GM21381 (cell line): ENCODE data around the gene HDAC11.

Source experiments
- ATAC-seq: cut with Tn5 transposase; IDR thresholded peaks from one replicate; pipeline ENCODE4 v1.9.1; 2021; ENCODE audit warnings: mild to moderate bottlenecking, moderate library complexity; ENCODE audit not compliant: unreplicated experiment

HDAC11 gene

DNA sequence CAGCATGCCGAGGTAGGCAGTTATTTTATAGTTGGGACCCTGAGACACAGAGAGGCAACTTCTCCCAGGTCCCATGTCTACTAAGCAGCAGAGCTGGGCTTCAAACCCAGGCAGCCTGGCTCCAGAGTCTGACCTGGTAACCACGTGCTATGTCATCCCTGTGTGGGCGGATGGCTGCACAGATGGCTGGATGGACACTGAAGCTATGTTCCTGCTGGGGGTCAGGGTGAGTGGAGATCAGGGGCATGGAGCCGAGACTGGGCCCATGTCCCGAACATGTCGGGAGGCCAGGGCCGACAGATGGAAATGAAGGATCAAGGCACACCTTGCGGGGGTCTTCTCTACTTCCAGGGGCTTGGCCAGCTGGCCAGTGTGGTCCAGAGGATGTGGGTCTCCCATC is 59.6 kb downstream of the HDAC11 start:
- no peak for ATAC-seq

DNA sequence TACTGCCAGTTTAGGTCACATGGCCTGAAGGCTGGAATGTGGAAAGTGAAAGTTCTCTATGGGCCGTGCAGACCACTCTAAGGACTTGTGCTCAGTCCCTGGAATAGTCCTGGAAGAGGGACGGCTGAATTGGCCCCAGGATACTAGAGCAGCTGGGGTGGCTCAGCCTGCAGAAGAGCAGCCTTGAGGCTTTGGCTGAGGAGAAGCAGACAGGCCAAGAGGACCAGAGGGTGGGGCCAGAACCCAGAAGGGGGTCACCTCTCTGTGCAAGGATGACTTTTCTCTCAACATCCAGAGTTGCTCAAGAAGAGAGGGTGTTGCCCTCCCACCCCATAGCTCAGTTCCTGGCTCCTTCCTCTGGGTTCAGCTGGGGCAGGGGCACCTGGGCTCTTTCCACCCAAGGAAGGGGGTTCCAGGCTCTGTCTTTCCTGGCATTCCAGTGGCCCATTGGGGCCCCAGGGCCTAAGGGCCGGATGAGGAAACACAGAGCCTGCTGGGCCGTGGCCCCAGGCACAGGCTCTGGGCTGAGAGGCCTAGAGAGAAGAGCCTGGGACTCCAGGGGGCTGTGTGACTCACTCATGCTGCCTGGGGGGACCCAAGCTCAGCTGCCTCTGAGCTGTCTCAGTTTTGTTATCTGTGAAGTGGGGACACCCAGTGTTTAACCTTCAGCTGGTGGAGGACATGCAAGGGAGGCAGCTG is 60.3 kb downstream of the HDAC11 start:
- ATAC-seq = no peak

DNA sequence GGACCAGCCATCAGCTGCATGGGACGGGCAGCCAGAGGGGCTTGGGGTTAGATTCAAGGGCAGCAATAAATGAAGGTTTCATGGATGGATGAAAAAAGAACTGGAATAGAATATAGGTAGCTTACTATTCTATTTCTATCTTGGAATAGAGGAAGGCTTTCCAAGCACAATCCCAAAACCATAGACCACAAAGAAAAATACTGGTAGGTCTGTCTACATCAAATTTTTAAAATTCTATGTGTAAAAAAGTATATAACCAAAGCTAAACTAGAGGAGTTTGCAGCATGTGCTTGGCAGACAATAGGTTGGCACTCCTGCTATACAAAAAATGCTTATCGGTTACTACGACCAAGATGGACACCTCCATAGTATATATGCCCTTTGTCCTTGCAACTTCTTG is 61.6 kb downstream of the HDAC11 start:
- ATAC-seq = no peak

DNA sequence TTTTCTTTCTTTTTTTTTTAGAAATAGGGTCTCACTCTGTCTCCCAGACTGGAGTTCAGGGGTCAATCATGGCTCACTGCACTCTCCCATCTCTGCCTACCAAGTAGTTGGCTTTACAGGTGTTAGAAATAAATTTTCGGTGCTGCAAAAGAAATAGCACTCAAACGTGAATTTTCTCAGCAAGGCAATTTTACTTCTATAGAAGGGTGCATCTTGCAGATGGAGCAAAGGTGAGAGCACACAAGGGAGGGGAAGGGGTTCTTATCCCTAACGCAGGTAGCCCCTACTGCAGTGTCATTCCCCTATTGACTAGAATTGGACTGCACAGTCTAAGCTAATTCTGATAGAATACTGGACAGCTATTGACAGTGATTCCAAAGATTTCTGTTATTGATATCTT is 62.0 kb downstream of the HDAC11 start:
- no peak for ATAC-seq

DNA sequence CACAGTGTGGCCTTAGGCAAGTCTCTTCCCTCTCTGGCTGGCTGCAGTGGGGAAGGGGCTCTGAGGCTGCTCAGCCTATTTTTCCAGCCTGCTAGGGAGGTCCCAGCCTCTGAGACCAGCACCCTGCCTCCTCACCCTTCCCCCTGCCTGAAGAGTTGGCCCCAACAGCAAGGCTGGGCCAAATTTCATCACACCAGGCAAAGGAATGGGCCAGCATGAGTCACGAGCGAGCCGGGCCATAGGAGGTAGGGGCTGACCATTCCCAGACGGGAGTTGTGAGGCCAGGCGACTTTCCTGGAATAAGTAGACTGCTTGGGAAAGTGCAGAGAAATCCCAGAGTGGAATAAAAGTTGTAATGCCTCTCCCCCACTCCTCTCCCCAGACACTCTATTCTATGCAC is 63.1 kb downstream of the HDAC11 start:
- no peak for ATAC-seq

DNA sequence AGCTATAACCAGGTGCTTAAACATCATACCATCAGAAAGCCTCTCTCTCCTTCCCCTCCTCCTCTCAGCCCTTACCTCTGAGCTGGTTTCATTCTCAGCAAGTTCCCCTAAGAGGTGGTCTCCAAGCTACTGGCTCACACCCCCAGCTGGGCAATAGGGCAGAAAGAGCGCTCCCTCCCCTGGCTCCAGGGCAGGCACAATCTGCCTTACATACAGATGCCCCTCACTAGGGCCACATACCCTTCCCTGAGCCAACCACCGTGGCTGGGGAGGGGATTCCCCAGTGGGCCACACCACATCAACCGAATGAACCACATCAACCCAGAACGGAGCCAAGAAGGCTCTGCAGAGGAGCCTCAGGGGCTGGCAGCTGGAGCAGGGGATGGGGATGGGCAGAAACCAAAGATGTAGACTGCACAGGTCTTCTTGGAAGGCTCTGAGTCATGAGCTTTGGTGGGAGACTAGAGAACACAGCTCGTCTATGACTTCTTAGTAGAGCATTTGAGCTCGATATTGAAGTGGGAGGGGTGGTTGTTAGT is 64.3 kb downstream of the HDAC11 start:
- ATAC-seq = no peak

DNA sequence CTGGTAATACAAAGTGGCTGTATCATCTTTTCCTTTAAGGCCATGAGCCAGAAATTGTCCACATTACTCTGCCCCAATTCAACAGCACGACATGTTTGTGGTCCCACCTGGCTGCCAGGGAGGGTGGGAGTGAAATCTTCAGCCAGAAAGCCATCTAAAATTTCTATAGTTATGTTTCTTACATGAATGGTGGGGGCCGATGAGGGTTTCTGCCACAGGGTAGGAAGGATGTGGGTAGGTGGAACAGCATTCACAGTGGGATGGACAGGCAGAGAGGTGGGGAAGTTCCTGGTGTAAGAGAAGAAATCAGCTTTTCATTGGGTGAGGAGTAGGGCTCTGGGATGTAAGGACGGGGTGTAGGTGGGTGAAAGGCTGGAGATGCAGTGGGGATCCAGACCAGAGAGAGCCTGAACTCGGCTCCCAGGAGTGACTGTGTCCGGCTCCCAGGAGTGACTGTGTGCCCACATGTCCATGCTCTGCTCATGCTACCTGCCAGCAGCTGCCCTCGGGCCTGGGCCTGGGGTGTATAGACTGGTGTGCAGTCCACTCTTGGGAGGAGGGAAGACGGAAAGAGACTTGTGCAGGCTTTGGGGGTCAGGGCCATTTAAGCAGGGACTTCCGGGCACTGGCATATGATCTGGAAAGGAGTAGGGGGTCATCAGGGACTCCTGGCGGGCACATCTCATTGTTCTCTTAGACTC is 65.0 kb downstream of the HDAC11 start:
- no peak for ATAC-seq

DNA sequence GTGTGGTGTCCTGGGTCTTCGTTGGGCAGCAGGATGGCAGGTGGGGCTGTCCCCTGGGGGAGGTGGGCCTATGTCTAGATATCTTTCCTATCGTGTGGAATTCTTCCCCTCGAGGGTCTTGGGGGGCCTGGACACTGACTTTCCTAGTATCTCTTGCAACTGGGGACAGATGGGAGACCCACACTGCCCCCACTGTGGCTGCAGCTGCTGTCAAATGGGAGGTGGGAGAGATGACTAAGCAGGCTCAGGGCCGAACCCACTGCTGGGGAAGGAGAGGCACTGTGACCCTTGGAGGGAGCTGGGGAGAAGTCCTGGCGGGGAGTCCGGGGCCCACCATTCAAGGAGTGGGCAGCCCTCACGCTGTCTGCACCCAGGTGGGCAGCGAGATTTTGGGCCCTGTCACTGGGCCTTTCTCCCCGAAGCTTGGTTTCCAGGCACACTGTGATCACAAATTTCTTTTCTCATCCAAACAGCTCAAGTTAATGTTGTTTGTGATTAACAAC is 65.9 kb downstream of the HDAC11 start:
- ATAC-seq = no peak

DNA sequence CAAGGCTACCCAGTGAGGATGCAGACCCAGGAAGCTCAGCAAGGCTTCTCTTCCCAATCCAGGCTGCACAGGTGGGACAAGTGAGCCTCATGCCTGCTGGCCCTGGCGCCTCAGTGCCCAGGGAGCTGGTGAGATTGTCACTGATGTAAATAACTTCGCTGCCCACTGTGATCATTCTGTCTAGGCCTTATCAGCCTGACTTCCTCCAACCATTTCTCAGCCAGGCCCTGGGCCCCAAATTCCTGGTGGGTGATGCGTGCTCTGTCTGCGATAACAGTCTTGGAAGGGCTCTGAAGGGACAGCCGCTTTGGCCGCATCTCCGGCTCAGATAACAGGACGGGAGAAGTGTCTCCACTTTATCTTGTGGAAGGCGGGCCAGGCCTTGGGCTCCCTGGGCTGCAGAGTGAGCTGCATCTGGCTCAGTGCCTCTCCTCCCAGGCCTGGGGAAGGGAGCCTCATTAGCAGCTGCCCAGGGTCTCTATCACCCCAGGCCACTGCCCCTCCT is 66.6 kb downstream of the HDAC11 start:
- no peak for ATAC-seq

DNA sequence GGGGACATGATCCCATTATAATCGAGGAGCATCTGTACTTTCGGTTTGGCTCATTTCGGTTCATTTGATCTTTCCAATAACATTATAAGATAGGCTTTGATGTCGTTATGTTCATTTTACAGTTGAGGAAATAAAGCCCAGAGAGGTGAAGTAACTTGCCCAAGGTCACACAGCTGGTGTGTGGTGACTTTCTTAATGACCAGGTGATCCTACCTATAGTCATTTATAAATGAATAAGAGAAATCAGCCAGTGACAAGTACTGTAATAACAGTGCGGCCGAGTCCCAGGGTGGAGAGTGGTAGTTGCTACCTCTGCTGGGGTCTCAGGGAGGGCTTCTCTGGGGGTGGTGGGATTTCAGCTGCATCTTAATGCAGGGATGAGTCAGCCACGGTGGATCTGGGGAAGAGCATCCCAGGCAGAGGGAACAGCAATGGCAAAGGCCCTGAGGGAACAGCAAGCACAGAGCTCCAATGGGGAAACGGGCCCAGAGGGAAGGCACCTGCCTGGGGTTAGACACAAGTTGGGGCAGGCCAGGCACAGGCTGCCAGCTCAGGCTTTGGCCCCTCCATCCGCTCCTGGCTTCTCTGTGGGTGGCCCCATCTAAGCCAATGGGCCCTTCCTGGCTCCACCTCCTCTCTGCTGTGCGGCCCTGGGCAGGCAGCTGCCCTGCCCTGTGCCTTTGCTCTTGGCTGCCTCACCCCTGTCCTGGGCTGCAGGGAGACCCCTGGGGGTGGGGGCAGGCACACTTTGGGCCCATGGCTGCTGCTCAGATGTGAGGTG is 67.7 kb downstream of the HDAC11 start:
- no peak for ATAC-seq

DNA sequence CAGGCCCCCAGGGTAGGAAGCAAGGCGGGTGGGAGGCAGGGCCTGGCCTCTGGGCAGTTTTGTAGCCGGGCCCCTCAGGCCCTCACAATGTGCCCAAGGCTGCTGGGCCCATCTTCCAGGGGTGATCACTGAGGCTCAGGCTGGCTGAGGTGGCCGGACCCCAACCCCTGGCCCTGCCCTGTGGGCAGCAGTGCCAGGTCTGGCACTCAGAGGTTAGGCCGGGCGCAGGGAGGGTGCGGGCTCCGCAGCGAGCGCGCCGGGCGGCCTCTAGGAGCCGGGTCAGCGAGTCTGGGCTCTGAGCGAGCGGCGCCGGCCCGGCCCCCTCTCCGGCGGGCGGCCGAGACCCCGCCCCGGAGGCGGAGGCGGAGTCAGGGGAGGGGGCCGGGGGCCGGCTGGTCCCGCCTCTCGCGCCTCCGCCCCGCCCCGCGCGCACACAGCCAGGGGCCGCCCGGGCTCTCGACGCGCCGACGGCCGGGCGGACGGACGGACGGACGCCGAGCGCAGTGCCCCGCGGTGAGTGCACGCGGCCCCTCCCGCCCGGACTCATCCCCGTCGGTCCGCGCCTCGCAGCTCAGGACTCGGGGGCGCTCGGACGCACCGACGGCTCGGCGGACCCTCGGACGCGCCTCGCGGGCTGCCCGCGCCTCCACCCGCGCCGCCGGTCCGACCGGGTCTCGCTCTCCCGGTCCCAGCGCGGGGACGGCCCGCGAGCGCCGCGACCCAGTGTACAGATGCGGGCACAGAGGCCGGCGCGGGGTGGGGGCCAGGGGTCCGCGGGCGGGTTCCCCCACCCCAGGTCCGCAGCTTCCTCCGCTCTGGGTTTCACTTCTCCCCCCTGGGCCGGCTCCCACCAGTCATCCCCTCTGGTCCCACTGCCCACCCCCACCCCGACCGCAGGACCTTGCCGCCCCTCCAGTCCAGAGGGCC is 68.9 kb downstream of the HDAC11 start, which contains the start of gene FBLN2:
TSS of gene FBLN2 (plus strand) at position 430 of the 927 bp plus-strand sequence. CDS start 21,231 bp downstream, outside the sequence.
- no peak for ATAC-seq

DNA sequence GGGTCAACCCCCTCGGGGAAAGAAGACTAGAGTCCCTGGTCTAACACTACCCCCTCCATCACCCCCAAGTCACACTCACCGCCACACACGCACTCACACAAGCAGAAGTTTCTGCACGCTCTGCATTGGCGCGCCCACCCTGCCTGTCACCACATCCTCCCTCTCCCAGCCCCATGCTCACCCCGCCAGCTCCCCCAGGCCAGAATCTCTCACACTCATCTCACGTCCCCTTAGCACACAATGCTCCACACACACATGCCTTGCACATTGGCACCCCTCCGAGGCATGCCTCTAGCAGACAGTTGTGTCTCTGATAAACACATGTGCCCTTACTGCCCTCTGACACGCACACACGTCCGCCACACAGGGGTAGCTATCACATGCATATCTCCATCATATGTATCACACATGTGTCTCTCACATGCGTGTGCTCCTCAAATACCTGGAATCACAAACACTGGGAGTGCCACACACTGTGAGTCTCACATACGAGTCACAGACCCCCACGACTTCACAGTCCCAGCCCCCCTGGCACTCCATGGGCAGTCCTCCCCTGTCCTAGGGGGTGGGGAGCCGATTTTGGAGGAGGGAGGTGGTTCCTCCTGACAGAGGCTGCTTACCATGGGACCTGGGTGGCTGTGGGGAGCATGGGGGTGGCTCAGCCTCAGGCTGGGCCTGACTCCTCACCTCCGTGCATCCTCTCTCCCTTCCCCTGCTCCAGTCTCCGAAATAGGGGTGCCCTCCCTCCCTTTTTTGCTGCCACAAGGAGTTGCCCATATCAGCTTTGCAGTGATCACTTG is 69.7 kb downstream of the HDAC11 start:
- ATAC-seq = no peak

DNA sequence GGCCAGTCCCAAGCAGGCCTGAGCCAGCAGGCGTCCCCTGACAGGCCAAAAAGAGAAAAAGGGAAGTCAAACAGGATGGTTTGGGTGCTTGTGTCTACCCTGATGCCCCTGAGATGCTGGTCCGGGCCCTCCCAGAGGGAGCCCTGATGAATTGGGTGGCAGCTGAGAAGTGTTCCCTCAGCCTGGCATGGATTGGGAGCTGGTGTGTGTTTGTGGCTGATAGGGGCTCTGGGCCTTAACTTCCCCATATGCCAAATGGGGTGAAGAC is 70.3 kb downstream of the HDAC11 start:
- ATAC-seq = no peak

DNA sequence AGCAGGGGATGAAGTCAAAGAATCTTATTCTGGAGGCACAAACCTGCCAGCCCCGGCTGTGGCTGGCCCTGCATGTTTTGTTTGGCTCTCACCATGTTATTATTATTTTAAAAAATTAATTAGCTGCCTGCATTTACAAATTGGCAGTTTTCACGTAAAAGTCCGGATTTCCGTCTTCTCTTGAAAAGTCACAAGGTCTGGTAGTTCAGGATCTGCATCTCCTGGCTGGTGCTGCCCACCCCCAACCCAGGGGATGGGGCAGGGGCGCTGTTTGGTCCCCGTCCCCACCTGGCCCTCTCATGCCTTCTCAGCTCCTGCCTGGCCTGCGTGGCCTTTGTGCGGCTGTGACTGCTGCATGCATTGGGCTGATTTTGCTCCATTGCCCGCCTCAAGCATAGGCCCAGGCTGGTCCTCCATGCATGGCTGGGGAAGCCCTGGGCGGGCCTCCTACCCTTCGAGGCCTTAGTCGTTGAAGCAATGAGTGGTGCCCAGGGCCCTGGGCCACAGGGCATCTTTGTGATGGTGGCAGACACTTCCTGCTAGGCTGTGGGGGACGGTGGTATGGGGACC is 70.8 kb downstream of the HDAC11 start:
- ATAC-seq = no peak

DNA sequence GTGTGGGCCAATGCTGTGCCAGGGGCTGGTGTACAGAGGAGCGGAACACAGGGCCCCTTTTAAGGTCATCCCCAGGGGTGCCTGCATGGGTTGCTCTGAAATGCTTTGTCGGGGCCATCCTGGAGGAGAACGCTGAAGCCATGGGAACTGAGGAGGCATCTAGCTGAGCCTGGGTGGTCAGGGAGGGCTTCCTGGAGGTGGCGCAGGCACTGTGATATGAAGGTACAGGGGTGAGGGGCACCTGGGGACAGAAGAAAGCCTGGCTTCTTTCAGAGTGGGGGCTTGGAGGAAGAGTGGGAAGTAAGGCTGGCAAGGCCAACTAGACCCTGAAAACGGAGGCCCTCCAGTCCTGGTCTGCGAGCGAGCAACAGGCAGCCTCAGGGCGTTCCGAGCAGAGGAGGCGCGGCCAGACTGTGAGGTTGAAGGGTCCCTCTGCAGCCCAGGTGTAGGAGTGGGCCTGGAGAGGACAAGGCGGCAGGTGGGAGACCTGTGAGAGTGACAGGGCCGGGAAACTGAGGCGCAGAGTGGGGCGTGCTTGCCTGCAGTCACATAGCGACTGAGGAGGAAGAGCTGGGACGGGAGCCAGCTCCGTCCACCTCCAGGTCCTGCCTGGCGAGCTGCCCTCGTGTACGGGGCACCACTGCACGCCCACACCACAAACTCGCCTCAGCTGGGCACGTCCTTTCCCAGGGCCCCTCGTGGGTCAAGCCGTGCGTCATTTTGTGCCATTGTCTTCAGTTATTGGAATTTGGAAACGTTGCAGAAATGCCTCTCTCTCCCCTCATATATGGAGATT is 72.9 kb downstream of the HDAC11 start:
- no peak for ATAC-seq

DNA sequence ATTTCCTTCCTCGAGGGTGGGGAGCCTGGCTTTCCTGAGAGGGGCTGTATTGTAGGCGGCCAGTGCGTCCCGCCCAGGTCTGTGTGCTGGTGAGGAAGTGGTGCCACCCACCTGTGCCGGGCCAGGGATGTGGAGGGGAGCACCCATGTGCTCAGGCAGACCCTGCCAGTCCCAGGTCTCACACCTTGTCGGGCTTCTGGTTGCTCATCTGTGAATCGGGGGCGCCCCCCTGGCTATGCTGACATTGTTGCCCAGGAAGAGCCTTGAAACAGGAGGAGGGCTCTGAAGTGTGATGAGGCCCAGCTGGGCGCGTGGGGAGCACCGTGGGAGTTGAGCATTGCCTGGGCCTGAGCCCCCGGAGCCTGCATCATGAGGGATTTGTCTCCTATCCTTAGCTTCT is 73.6 kb downstream of the HDAC11 start:
- ATAC-seq = no peak

DNA sequence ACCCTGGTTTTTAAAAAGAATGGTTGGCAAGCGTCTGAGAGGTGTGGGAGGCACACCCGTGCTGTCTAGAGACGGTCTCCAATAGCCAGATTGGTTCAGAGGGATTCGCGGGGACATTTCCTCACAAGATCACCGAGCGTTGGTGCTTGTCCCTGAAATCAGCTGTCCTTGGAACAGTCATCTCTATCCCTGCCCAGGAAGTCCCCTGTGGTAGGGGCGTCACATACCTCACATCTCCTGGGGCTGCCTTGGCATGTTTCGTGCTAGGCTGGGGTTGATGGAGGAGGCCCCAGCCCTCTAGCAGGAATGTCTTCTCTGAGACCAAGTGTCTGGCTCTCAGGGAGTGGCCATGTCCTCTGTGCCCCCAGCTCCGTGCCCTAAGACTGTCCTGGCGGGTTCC is 75.6 kb downstream of the HDAC11 start:
- ATAC-seq = no peak
